H1 (cell line): ENCODE results near the gene CABLES2. TPM values are rescaled to one million over a fixed set of nuclear protein-coding genes. Genes with fewer than 3 reads are reported as not detected.

Source experiments
- SIRT6 ChIP-seq: IDR thresholded peaks from one replicate; pipeline ENCODE4 v1.7.1; 2012; ENCODE audit warnings: low read length, inconsistent platforms
- polyA plus RNA-seq, 7 experiments: library from polyadenylated mRNA; depleted of rRNA in 3 of 7; stranded (reverse) in 5 of 7; unstranded in 2 of 7; fragments of >200 nt in 5 of 7; fragments of 200-250 nt in 2 of 7; gene quantifications; 1 replicate in 5 of 7; 2 replicates in 1 of 7; 4 replicates in 1 of 7; pipeline versions ENCODE4 v1.2.1 to v1.2.3, GENCODE V29; 2011 to 2013; ENCODE audit warnings: missing spikeins in 2 of 7, mixed read lengths in 2 of 7
- total RNA-seq: library from RNA; stranded (reverse); fragmentation: NEBNext Ultra II Directional; extraction: Animal tissue kit (Norgen Biotek cat#: 25700); gene quantifications from 2 replicates; pipeline ENCODE4 v1.2.1, GENCODE V29; 2021

The CABLES2 gene
- total and polyA plus RNA-seq, 2 of the 8 experiments (the other 6 are each of a cell fraction or from before 2014, with no cell fraction given): 8.0 to 8.8 TPM

GRCh38 chr20:62349556-62350097 is 57.5 kb downstream of the CABLES2 start (continued):
- no peak for TF ChIP-seq SIRT6
